Thoracic aorta (tissue), 2 donors: ENCODE measurements around the gene PLCB1. TPM values are rescaled to one million over a fixed set of nuclear protein-coding genes. Genes with fewer than 3 reads are reported as not detected.
"Not testable (repeated sequence)": the region's sequence is repeated elsewhere in the genome, so short reads cannot be mapped to it uniquely, and the experiment has no call there.

Experiments used
- ATAC-seq: fragments of 150-250 bp; one replicate; pipeline ENCODE4 v1.8.0; 2017; ENCODE audit warnings: low read depth; ENCODE audit not compliant: insufficient number of reproducible peaks, low FRiP score
- DNase-seq: peaks from one replicate; pipeline ENCODE4 v3.0.0-alpha.2; 2020; ENCODE audit warnings: low spot score
- H3K27ac ChIP-seq, 2 donors: fragments of 200-600 bp; sonication (generic); 1 replicate in 1 of 2; 2 replicates in 1 of 2; pipeline ENCODE4 v1.5.1; 2016; ENCODE audit warnings: mild to moderate bottlenecking in 2 of 2, moderate library complexity in 2 of 2
- H3K27me3 ChIP-seq: fragments of 200-600 bp; sonication (generic); replicated peaks from 2 replicates; pipeline ENCODE4 v1.6.0; 2016; ENCODE audit warnings: mild to moderate bottlenecking; ENCODE audit not compliant: insufficient read depth
- H3K36me3 ChIP-seq: fragments of 200-600 bp; sonication (generic); one replicate; pipeline ENCODE4 v1.5.1; 2016
- H3K4me1 ChIP-seq, 2 donors: fragments of 200-600 bp; sonication (generic); 1 replicate in 1 of 2; 2 replicates in 1 of 2; pipeline versions ENCODE4 v1.5.1 to v1.6.0; 2016; ENCODE audit warnings: low read depth in 2 of 2, mild to moderate bottlenecking in 1 of 2; ENCODE audit not compliant: control insufficient read depth in 1 of 2
- H3K4me3 ChIP-seq: fragments of 200-600 bp; sonication (generic); 2 replicates; pipeline ENCODE4 v1.5.1; 2016; ENCODE audit warnings: mild to moderate bottlenecking
- H3K9me3 ChIP-seq: fragments of 200-600 bp; sonication (generic); 2 replicates; pipeline ENCODE4 v1.5.1; 2016
- total RNA-seq, 2 donors: library from RNA; depleted of rRNA; stranded (reverse); fragments of >200 nt; gene quantifications; one replicate each; pipeline versions ENCODE4 v1.1.0 to v1.2.3, GENCODE V29; 2016
- TF ChIP-seq, protein P1 (sequence below): fragments of 200-600 bp; sonication (generic); IDR thresholded peaks from one replicate; pipeline ENCODE4 v1.5.1; 2019; ENCODE audit warnings: antibody characterized with exemption

The PLCB1 gene
- total RNA-seq, 2 donors from 2014 or later, result 10.8 to 16.3 TPM

DNA sequence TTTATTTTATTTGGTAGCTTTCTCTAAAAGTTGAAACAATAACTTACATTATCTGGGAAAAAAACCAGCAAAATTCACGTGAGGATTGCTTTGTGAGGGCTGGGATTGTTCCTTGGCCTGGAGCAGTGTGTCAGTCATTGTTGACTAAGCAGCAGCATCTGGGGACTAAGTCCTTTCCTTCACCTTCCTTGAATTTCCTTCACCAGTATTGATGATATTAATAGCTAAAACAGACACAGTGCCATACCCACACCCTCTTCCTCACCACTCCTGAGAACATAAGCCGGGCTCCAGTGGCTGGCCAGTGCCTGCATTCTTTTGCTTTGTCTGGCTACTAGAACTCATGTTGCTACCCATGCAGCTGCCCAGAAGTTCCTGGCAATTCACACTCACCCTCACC, 23.7 kb downstream of the PLCB1 start:
- Histone ChIP-seq H3K27ac (peak overlapping the region in 1 of 2 donors; percentile 8), H3K27me3 (no peaks in the 10 kb centered on the region), H3K9me3 (no peaks in the 10 kb centered on the region), H3K4me3 (no peak overlapping the region), H3K4me1 (peaks cover 14 to 28% of the 10 kb centered on the region in 2 donors), H3K36me3 (no peaks in the 10 kb centered on the region)
- ATAC-seq (no peak), DNase-seq (no peak)
- TF ChIP-seq, protein P1, sequence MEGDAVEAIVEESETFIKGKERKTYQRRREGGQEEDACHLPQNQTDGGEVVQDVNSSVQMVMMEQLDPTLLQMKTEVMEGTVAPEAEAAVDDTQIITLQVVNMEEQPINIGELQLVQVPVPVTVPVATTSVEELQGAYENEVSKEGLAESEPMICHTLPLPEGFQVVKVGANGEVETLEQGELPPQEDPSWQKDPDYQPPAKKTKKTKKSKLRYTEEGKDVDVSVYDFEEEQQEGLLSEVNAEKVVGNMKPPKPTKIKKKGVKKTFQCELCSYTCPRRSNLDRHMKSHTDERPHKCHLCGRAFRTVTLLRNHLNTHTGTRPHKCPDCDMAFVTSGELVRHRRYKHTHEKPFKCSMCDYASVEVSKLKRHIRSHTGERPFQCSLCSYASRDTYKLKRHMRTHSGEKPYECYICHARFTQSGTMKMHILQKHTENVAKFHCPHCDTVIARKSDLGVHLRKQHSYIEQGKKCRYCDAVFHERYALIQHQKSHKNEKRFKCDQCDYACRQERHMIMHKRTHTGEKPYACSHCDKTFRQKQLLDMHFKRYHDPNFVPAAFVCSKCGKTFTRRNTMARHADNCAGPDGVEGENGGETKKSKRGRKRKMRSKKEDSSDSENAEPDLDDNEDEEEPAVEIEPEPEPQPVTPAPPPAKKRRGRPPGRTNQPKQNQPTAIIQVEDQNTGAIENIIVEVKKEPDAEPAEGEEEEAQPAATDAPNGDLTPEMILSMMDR, result no peak

DNA sequence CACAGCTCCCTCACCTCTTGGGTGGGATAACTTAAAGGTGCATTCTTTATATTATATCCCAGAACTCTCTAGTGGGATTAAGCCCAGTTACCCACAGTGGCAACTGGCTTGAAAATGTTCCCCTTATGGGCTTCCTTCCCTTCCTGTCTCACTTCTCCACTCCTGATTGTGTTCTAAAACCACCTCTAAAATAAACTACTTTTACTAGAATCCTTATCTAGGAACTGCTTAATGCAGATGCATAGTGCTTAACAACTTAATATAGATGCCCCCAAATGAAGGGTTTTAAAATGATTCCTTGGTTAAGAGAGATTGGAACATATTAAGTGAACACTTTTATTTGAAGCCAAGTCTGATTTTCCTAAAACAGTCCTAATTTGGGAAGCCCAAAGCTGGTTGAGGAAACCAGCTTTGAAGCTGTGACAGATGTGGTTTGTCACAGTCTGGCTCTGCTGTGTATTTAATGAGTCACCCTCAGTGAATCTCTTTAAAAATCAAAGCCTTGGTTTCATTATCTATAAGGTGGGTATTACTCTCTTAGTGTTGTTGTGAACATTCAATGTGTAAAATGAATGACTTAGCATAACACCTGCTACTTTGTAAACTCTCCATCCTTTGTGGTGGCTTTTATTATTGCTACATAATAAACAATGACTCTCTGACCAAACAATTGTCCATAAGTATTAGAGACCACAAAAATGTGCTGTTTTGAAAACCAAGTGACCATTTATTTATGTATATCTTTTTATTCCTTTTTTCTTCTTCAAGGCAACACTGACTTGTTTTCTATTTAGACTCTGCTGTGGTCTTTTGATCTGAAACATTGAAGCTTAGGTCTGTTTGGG, 24.4 kb downstream of the PLCB1 start:
- ATAC-seq (no peak), DNase-seq (no peak)
- Histone ChIP-seq H3K9me3 (no peaks in the 10 kb centered on the region), H3K4me1 (peaks cover 14 to 25% of the 10 kb centered on the region in 2 donors), H3K36me3 (no peaks in the 10 kb centered on the region), H3K27me3 (no peaks in the 10 kb centered on the region), H3K27ac (peak overlapping the region in 1 of 2 donors; percentile 8), H3K4me3 (no peak overlapping the region)
- TF ChIP-seq, protein P1, result no peak

GRCh38 chr20:8159217-8159616, 27.2 kb downstream of the PLCB1 start:
- H3K27ac ChIP-seq, H3K4me3 ChIP-seq, H3K9me3 ChIP-seq, DNase-seq, ATAC-seq, H3K27me3 ChIP-seq, H3K36me3 ChIP-seq: not testable (repeated sequence)
- H3K4me1 ChIP-seq, result peaks cover 5 to 20% of the 10 kb centered on the region in 2 donors

GRCh38 chr20:8161264-8162071, 29.4 kb downstream of the PLCB1 start:
- TF ChIP-seq, protein P1, result no peak
- H3K4me3 ChIP-seq, result no peak overlapping the region
- peaks cover under 1 to 4% of the 10 kb centered on the region in 2 donors for H3K4me1 ChIP-seq
- H3K9me3 ChIP-seq, result no peaks in the 10 kb centered on the region
- ATAC-seq (no peak), DNase-seq (no peak)
- H3K36me3 ChIP-seq, result no peaks in the 10 kb centered on the region
- no peaks in the 10 kb centered on the region for H3K27me3 ChIP-seq
- no peak overlapping the region for H3K27ac ChIP-seq

- H3K4me1 ChIP-seq, result no peaks in the 10 kb centered on the region
- ATAC-seq (no peak), DNase-seq (no peak)
- H3K9me3 ChIP-seq, result no peaks in the 10 kb centered on the region
- no peak overlapping the region for H3K27ac ChIP-seq
- TF ChIP-seq, protein P1, result no peak
- no peaks in the 10 kb centered on the region for H3K36me3 ChIP-seq
- H3K27me3 ChIP-seq, result no peaks in the 10 kb centered on the region
- H3K4me3 ChIP-seq, result no peak overlapping the region
These were observed 30.5 kb downstream of the PLCB1 start for GRCh38 chr20:8162610-8163009.
